ENCODE data around the gene HIGD1B. TPM values are rescaled to one million over a fixed set of nuclear protein-coding genes. Genes with fewer than 3 reads are reported as not detected.

Gene HIGD1B
- total and polyA plus RNA-seq, 2 of the 4 experiments (the other 2 are of a cell fraction), result not detected

- Histone ChIP-seq H3K9me3 (ENCODE audit: control insufficient read depth, insufficient read depth, low read length) (no peaks in the 10 kb centered on the region), H3K4me3 (ENCODE audit: insufficient read depth, low read depth, low read length) (no peak overlapping the region), H3K14ac (replicated peaks; ENCODE audit: low read depth, low read length) (no peak overlapping the region), H3K27me3 (ENCODE audit: control insufficient read depth, insufficient read depth, low read length) (no peaks in the 10 kb centered on the region), H4K91ac (ENCODE audit: insufficient read depth, low read depth, low read length) (no peak overlapping the region), H3K79me1 (ENCODE audit: low read depth in 1 of 2, low read length in 2 of 2) (no peaks in the 10 kb centered on the region), H2AK9ac (replicated peaks; ENCODE audit: low read depth, low read length, poor library complexity) (no peak overlapping the region), H3K4ac (ENCODE audit: low read depth, low read length) (no peak overlapping the region), H4K5ac (ENCODE audit: low read depth, low read length) (no peak overlapping the region), H4K8ac (ENCODE audit: low read depth in 2 of 2, low read length in 2 of 2) (no peak overlapping the region), H2BK20ac (ENCODE audit: low read depth, low read length) (no peak overlapping the region), H3K9me1 (ENCODE audit: insufficient read depth, low read length) (peaks cover 4% of the 10 kb centered on the region; the same call in 1 of the 2 replicates), H3K36me3 (ENCODE audit: control insufficient read depth, insufficient read depth, low read length) (no peaks in the 10 kb centered on the region), H4K20me1 (ENCODE audit: insufficient read depth, low read length) (no peaks in the 10 kb centered on the region), H2BK5ac (ENCODE audit: low read depth, low read length, poor library complexity, severe bottlenecking) (no peak overlapping the region), H2BK120ac (ENCODE audit: low read depth, low read length) (no peak overlapping the region), H3K4me2 (ENCODE audit: low read depth, low read length) (no peak overlapping the region), H3K18ac (ENCODE audit: low read depth, low read length) (no peak overlapping the region), H3K56ac (ENCODE audit: extremely low read depth, insufficient read depth, low read length) (no peak overlapping the region), H3K9ac (ENCODE audit: low read depth, low read length) (no peak overlapping the region), H2AK5ac (ENCODE audit: low read depth, low read length) (no peak overlapping the region), H2AFZ (replicated peaks; ENCODE audit: low read length, poor library complexity) (no peak overlapping the region), H3K27ac (ENCODE audit: insufficient read depth, low read length) (no peak overlapping the region), H3K23ac (ENCODE audit: low read depth, low read length) (no peak overlapping the region), H3K4me1 (ENCODE audit: control insufficient read depth, insufficient read depth, low read length) (peaks cover 13% of the 10 kb centered on the region), H2BK15ac (ENCODE audit: low read depth, low read length) (no peak overlapping the region)
- intact Hi-C loops (cut with micrococcal nuclease), result no loop called here
- no TSS peak for BruUV-seq (replicated peaks)
- TF ChIP-seq RCOR1 (IDR thresholded peaks at IDR 0.05; ENCODE audit: insufficient replicate concordance, low read length) (no peak), MAZ (IDR thresholded peaks at IDR 0.05; ENCODE audit: borderline replicate concordance, low read depth, low read length) (no peak), NFE2L2 (IDR thresholded peaks at IDR 0.05; ENCODE audit: low read depth, low read length) (no peak), RAD21 (IDR thresholded peaks at IDR 0.05; ENCODE audit: low read length) (no peak), USF2 (IDR thresholded peaks at IDR 0.05; ENCODE audit: low read depth, low read length) (no peak), FOS (IDR thresholded peaks at IDR 0.05; ENCODE audit: low read depth, low read length) (no peak), CHD1 (IDR thresholded peaks at IDR 0.05; ENCODE audit: low read depth, low read length) (no peak), MAFK (IDR thresholded peaks at IDR 0.05; ENCODE audit: low read depth, low read length) (no peak), BHLHE40 (IDR thresholded peaks at IDR 0.05; ENCODE audit: low read depth, low read length) (no peak), SMC3 (IDR thresholded peaks at IDR 0.05; ENCODE audit: low read depth, low read length) (no peak), MXI1 (IDR thresholded peaks at IDR 0.05; ENCODE audit: borderline replicate concordance, low read depth, low read length) (no peak), CTCF (conservative IDR thresholded peaks at IDR 0.05; ENCODE audit: low read depth, low read length) (no peak), POLR2A (IDR thresholded peaks at IDR 0.05; ENCODE audit: low read depth, low read length) (no peak), RFX5 (IDR thresholded peaks at IDR 0.05; ENCODE audit: low read depth, low read length) (no peak), ELK1 (IDR thresholded peaks at IDR 0.05; ENCODE audit: borderline replicate concordance, low read depth, low read length) (no peak)
- ChIA-PET CTCF (no interaction called here), POLR2A (ENCODE audit: unreplicated experiment) (no interaction called here)
- dilution Hi-C loops (cut with HindIII; ENCODE audit: low sequenced_read_pairs, unreplicated experiment), result no loop called here
- DNase-seq, result no peak
- ATAC-seq (ENCODE audit: low read depth), result no peak
- in situ Hi-C loops (cut with MboI; ENCODE audit: low sequenced_read_pairs), result no loop called here
- 100% methylated on average over 2 of the region's 3 CpGs; no CpG with 5 or more reads in 1 of the 2 experiments for WGBS, 2 experiments (ENCODE audit: extremely low coverage in 2 of 2, insufficient read length in 1 of 2)
Observed at GRCh38 chr17:44840936-44841335, 6.7 kb upstream of the HIGD1B start.

All from IMR-90 (cell line).